Esophagus muscularis mucosa (tissue), 4 donors: Measurements from ENCODE around the gene TTC39A. TPM values are rescaled to one million over a fixed set of nuclear protein-coding genes. Genes with fewer than 3 reads are reported as not detected.
"Not testable (repeated sequence)": the region's sequence is repeated elsewhere in the genome, so short reads cannot be mapped to it uniquely, and the experiment has no call there.

Source experiments
- DNase-seq: peaks from one replicate; pipeline ENCODE4 v3.0.0-alpha.2; 2017; ENCODE audit errors: extremely low spot score
- H3K27ac ChIP-seq, 4 donors: fragments of 200-600 bp; sonication (generic); replicated peaks in 1 of 4; 1 replicate in 3 of 4; 2 replicates in 1 of 4; pipeline ENCODE4 v1.5.1; 2016 to 2019; ENCODE audit warnings: mild to moderate bottlenecking in 1 of 4
- H3K27me3 ChIP-seq, 4 donors: fragments of 200-600 bp; sonication (generic); one replicate each; pipeline versions ENCODE4 v1.5.1 to v1.6.0; 2016 to 2019
- H3K36me3 ChIP-seq, 4 donors: fragments of 200-600 bp; sonication (generic); one replicate each; pipeline ENCODE4 v1.5.1; 2016 to 2019
- H3K4me1 ChIP-seq, 4 donors: fragments of 200-600 bp; sonication (generic); one replicate each; pipeline ENCODE4 v1.5.1; 2016 to 2019
- H3K4me3 ChIP-seq, 4 donors: fragments of 200-600 bp; sonication (generic); 1 replicate in 2 of 4; 2 replicates in 2 of 4; pipeline ENCODE4 v1.5.1; 2016 to 2019; ENCODE audit warnings: mild to moderate bottlenecking in 4 of 4, moderate library complexity in 1 of 4
- H3K9me3 ChIP-seq, 4 donors: fragments of 200-600 bp; sonication (generic); 1 replicate in 3 of 4; 2 replicates in 1 of 4; pipeline ENCODE4 v1.5.1; 2016 to 2019
- CTCF ChIP-seq, 3 experiments: fragments of 200-600 bp in 2 of 3; fragments of 450-650 bp in 1 of 3; sonication (generic) in 2 of 3; IDR thresholded peaks; one replicate each; pipeline ENCODE4 v1.5.1; 2017 to 2019; ENCODE audit warnings: antibody characterized with exemption in 3 of 3, mild to moderate bottlenecking in 2 of 3, moderate library complexity in 1 of 3
- EP300 ChIP-seq: sonication (generic); formaldehyde crosslinking; IDR thresholded peaks from one replicate; pipeline ENCODE4 v1.6.1; 2017; ENCODE audit warnings: antibody characterized with exemption
- POLR2A ChIP-seq: fragments of 450-650 bp; IDR thresholded peaks from one replicate; pipeline ENCODE4 v1.6.1; 2017; ENCODE audit warnings: antibody characterized with exemption, moderate library complexity, mild to moderate bottlenecking, low read depth
- POLR2AphosphoS5 ChIP-seq, 2 donors: sonication (generic); formaldehyde crosslinking; IDR thresholded peaks; one replicate each; pipeline ENCODE4 v1.6.1; 2017; ENCODE audit warnings: antibody characterized with exemption in 2 of 2
- WGBS: methylation state at CpG from one replicate; pipeline ENCODE4 v1.1.5; 2018; 5-methylcytosine and 5-hydroxymethylcytosine counted together
- intact Hi-C: fragments of 100-400 bp; cut with DNase I; formaldehyde crosslinking; loops from one replicate; pipeline ENCODE4 v1.15.1; 2023
- total RNA-seq, 4 donors: library from RNA; depleted of rRNA; stranded (reverse); fragments of >200 nt; gene quantifications; one replicate each; pipeline versions ENCODE4 v1.1.0 to v1.2.1, GENCODE V29; 2016

Gene TTC39A
- total RNA-seq, 4 donors from 2014 or later = 0.17 to 2.5 (median 0.52) TPM; not detected in 1

- DNase-seq = no peak
- Histone ChIP-seq H3K4me3 (no peak overlapping the region), H3K9me3 (no peaks in the 10 kb centered on the region), H3K36me3 (no peaks in the 10 kb centered on the region), H3K4me1 (peaks cover 17 to 21% (median 18%) of the 10 kb centered on the region in 4 donors), H3K27ac (no peak overlapping the region), H3K27me3 (peaks cover 0 to 31% (median 5%) of the 10 kb centered on the region in 4 donors)
- no peak for TF ChIP-seq POLR2A
- TF ChIP-seq EP300 = no peak
- no peak for TF ChIP-seq CTCF (IDR thresholded peaks at IDR 0.05)
- no peak for TF ChIP-seq POLR2AphosphoS5 (IDR thresholded peaks at IDR 0.05)
- intact Hi-C loops = no loop called here
- WGBS = 77% methylated on average over 5 of the region's 5 CpGs
Measured at GRCh38 chr1:51327386-51327785, 3.0 kb downstream of the TTC39A start.

- Histone ChIP-seq H3K4me3 (no peak overlapping the region), H3K9me3 (no peaks in the 10 kb centered on the region), H3K36me3 (no peaks in the 10 kb centered on the region), H3K27me3 (peaks cover 0 to 30% (median 5%) of the 10 kb centered on the region in 4 donors), H3K27ac (no peak overlapping the region), H3K4me1 (peaks cover 17 to 21% (median 18%) of the 10 kb centered on the region in 4 donors)
- no peak for DNase-seq
- no peak for TF ChIP-seq EP300
- TF ChIP-seq CTCF (IDR thresholded peaks at IDR 0.05) = no peak
- no peak for TF ChIP-seq POLR2AphosphoS5 (IDR thresholded peaks at IDR 0.05)
- TF ChIP-seq POLR2A = no peak
- 85% methylated on average over 8 of the region's 8 CpGs for WGBS
- intact Hi-C loops = no loop called here
Measured at GRCh38 chr1:51326839-51327238, 3.5 kb downstream of the TTC39A start.

GRCh38 chr1:51325878-51326755 lies 4.2 kb downstream of the TTC39A start:
- intact Hi-C loops = no loop called here
- H3K27ac ChIP-seq = no peak overlapping the region
- 88% methylated on average over 15 of the region's 16 CpGs for WGBS

GRCh38 chr1:51325391-51325790 lies 5.0 kb downstream of the TTC39A start:
- Histone ChIP-seq H3K9me3 (no peaks in the 10 kb centered on the region), H3K27me3 (peaks cover 0 to 16% (median 2%) of the 10 kb centered on the region in 4 donors), H3K4me1 (peaks cover 4 to 10% (median 7%) of the 10 kb centered on the region in 4 donors), H3K36me3 (no peaks in the 10 kb centered on the region), H3K4me3 (no peak overlapping the region), H3K27ac (no peak overlapping the region)
- intact Hi-C loops = no loop called here
- no peak for DNase-seq
- TF ChIP-seq EP300 (no peak), POLR2A (no peak), POLR2AphosphoS5 (IDR thresholded peaks at IDR 0.05) (no peak), CTCF (IDR thresholded peaks at IDR 0.05) (no peak)
- WGBS = 100% methylated on average over 1 of the region's 1 CpG

More at GRCh38 chr1:51325878-51326755, 4.2 kb downstream of the TTC39A start:
- peaks cover 0 to 23% (median 5%) of the 10 kb centered on the region in 4 donors for H3K27me3 ChIP-seq
- no peaks in the 10 kb centered on the region for H3K36me3 ChIP-seq
- TF ChIP-seq CTCF (IDR thresholded peaks at IDR 0.05) (no peak), POLR2A (no peak), EP300 (no peak), POLR2AphosphoS5 (IDR thresholded peaks at IDR 0.05) (no peak)
- H3K9me3 ChIP-seq = no peaks in the 10 kb centered on the region
- DNase-seq = no peak
- H3K4me3 ChIP-seq = no peak overlapping the region
- peaks cover 12 to 16% (median 14%) of the 10 kb centered on the region in 4 donors for H3K4me1 ChIP-seq

- WGBS = 98% methylated on average over 8 of the region's 8 CpGs
- H3K27ac ChIP-seq, H3K4me3 ChIP-seq, H3K4me1 ChIP-seq, H3K9me3 ChIP-seq, H3K36me3 ChIP-seq, DNase-seq, intact Hi-C loops: not testable (repeated sequence)
- peaks cover 0 to 14% (median 2%) of the 10 kb centered on the region in 4 donors for H3K27me3 ChIP-seq
Measured at GRCh38 chr1:51325011-51325385, 5.4 kb downstream of the TTC39A start.
